Endothelial cell of umbilical vein (primary cell): ENCODE data around the gene CCK. TPM values are rescaled to one million over a fixed set of nuclear protein-coding genes. Genes with fewer than 3 reads are reported as not detected.

ENCODE experiments used
- BruUV-seq: library from RNA; stranded (reverse); fragments of 400-500 nt; replicated peaks from 2 replicates; lab custom pipeline; 2021; lab: Mats Ljungman, UMichigan
- CTCF ChIA-PET: fragments of 300-600, 350-600 bp; sonication (Branson Sonifier 250); formaldehyde crosslinking; loops from one replicate; lab custom pipeline; 2021; ENCODE audit warnings: antibody characterized with exemption, inconsistent platforms; lab: Charles Lee
- POLR2A ChIA-PET: fragments of 300-600, 350-600 bp; sonication (Branson Sonifier 250); formaldehyde crosslinking; loops from one replicate; lab custom pipeline; 2021; ENCODE audit warnings: antibody characterized with exemption, inconsistent platforms; lab: Charles Lee
- DNase-seq: peaks from one replicate; pipeline ENCODE4 v3.0.0-alpha.2; 2011; ENCODE audit warnings: low read depth, low spot score
- FAIRE-seq: peaks from 2 replicates; lab custom pipeline; 2011; peaks lifted over from hg19 to GRCh38; lab: Jason Lieb, UNC
- H2AFZ ChIP-seq: 2 replicates; pipeline ENCODE4 v1.6.0; 2012; ENCODE audit warnings: low read depth, low read length, control low read depth, inconsistent platforms
- H3K27ac ChIP-seq: 2 replicates; pipeline ENCODE4 v1.5.1; 2011; ENCODE audit warnings: low read depth, mild to moderate bottlenecking, control low read depth, low read length, moderate library complexity; ENCODE audit not compliant: insufficient read depth
- H3K27me3 ChIP-seq, 2 experiments: 2 replicates each; pipeline versions ENCODE4 v1.6.0 to v1.6.1; 2011; ENCODE audit warnings: low read length in 2 of 2, mixed read lengths in 1 of 2; ENCODE audit not compliant: control insufficient read depth in 2 of 2, insufficient read depth in 2 of 2
- H3K36me3 ChIP-seq, 2 experiments: 2 replicates in 1 of 2; 3 replicates in 1 of 2; pipeline ENCODE4 v1.5.1; 2011; ENCODE audit warnings: low read length in 2 of 2, mild to moderate bottlenecking in 1 of 2, moderate library complexity in 1 of 2; ENCODE audit not compliant: control insufficient read depth in 2 of 2, insufficient read depth in 2 of 2; ENCODE audit errors: extremely low read depth in 1 of 2
- H3K4me1 ChIP-seq: 3 replicates; pipeline ENCODE4 v1.5.1; 2011; ENCODE audit warnings: mild to moderate bottlenecking, low read length; ENCODE audit not compliant: control insufficient read depth, insufficient read depth; ENCODE audit errors: extremely low read depth
- H3K4me2 ChIP-seq: 2 replicates; pipeline ENCODE4 v1.6.1; 2011; ENCODE audit warnings: low read length, control low read depth, mixed read lengths; ENCODE audit not compliant: insufficient read depth
- H3K4me3 ChIP-seq, 3 experiments: fragments of 200-600 bp in 1 of 3; sonication (generic), shearing (Covaris generic) in 1 of 3; replicated peaks in 1 of 3; 2 replicates each; pipeline ENCODE4 v1.5.1; 2011 to 2016; ENCODE audit warnings: control low read depth in 3 of 3, low read length in 3 of 3, mild to moderate bottlenecking in 2 of 3, inconsistent platforms in 1 of 3, low read depth in 1 of 3, moderate library complexity in 1 of 3; ENCODE audit not compliant: insufficient read depth in 1 of 3
- H3K79me2 ChIP-seq: 2 replicates; pipeline ENCODE4 v1.6.0; 2012; ENCODE audit warnings: low read length, inconsistent platforms; ENCODE audit not compliant: control insufficient read depth, insufficient read depth
- H3K9ac ChIP-seq: replicated peaks from 2 replicates; pipeline ENCODE3; 2011; ENCODE audit warnings: low read length, control low read depth; ENCODE audit not compliant: insufficient read depth; ENCODE audit errors: extremely low read depth
- H3K9me1 ChIP-seq: replicated peaks from 3 replicates; pipeline ENCODE4 v1.6.0; 2011; ENCODE audit warnings: mild to moderate bottlenecking, low read length; ENCODE audit not compliant: control insufficient read depth, insufficient read depth; ENCODE audit errors: extremely low read depth
- H3K9me3 ChIP-seq: replicated peaks from 2 replicates; pipeline ENCODE4 v1.5.1; 2012; ENCODE audit warnings: low read length, inconsistent platforms; ENCODE audit not compliant: control insufficient read depth, insufficient read depth
- H4K20me1 ChIP-seq: replicated peaks from 2 replicates; pipeline ENCODE3; 2011; ENCODE audit warnings: mild to moderate bottlenecking, low read length; ENCODE audit not compliant: control insufficient read depth, insufficient read depth; ENCODE audit errors: extremely low read depth
- CTCF ChIP-seq, 2 donors: IDR thresholded peaks; 1 replicate in 1 of 2; 2 replicates in 1 of 2; pipeline ENCODE4 v1.5.1; 2011; ENCODE audit warnings: low read length in 2 of 2, mild to moderate bottlenecking in 2 of 2, moderate library complexity in 2 of 2, control low read depth in 1 of 2, inconsistent platforms in 1 of 2, low read depth in 1 of 2; ENCODE audit not compliant: insufficient read depth in 1 of 2; ENCODE audit errors: extremely low read depth in 1 of 2
- EZH2 ChIP-seq: IDR thresholded peaks from 2 replicates; pipeline ENCODE4 v1.6.1; 2012; ENCODE audit warnings: borderline replicate concordance, low read depth, mild to moderate bottlenecking, moderate library complexity, low read length, inconsistent platforms; ENCODE audit not compliant: severe bottlenecking
- FOS ChIP-seq: IDR thresholded peaks from 2 replicates; pipeline ENCODE4 v1.6.1; 2011; ENCODE audit warnings: mild to moderate bottlenecking, low read length, moderate library complexity, borderline replicate concordance; ENCODE audit not compliant: insufficient read depth
- GATA2 ChIP-seq: IDR thresholded peaks from 2 replicates; pipeline ENCODE4 v1.7.0; 2011; ENCODE audit warnings: low read depth, mild to moderate bottlenecking, moderate library complexity, mixed read lengths, low read length; ENCODE audit not compliant: insufficient read length, insufficient read depth
- JUN ChIP-seq: IDR thresholded peaks from 2 replicates; pipeline ENCODE4 v1.6.1; 2011; ENCODE audit warnings: borderline replicate concordance, low read depth; ENCODE audit not compliant: insufficient read length, insufficient read depth
- MAX ChIP-seq: IDR thresholded peaks from 2 replicates; pipeline ENCODE4 v1.6.1; 2011; ENCODE audit not compliant: insufficient read depth, insufficient read length
- MYC ChIP-seq: IDR thresholded peaks from one replicate; pipeline ENCODE4 v1.6.1; 2011; ENCODE audit warnings: mild to moderate bottlenecking, low read depth, low read length
- POLR2A ChIP-seq: IDR thresholded peaks from 2 replicates; pipeline ENCODE4 v1.6.1; 2012; ENCODE audit warnings: low read depth, mild to moderate bottlenecking, control low read depth, low read length
- POLR2AphosphoS5 ChIP-seq: IDR thresholded peaks from 2 replicates; pipeline ENCODE4 v1.6.1; 2012; ENCODE audit warnings: low read depth, mild to moderate bottlenecking, control low read depth, low read length, moderate library complexity; ENCODE audit not compliant: insufficient read depth
- dilution Hi-C: fragments of 300-500 bp; cut with MboI; formaldehyde crosslinking; loops from one replicate; pipeline ENCODE4 v1.15.0; 2019; ENCODE audit warnings: low sequenced_read_pairs; ENCODE audit not compliant: extremely low pct_ligation_motif_present
- intact Hi-C: fragments of 100-400 bp; cut with micrococcal nuclease; formaldehyde crosslinking; loops from one replicate; pipeline ENCODE4 v1.10.0; 2022
- polyA plus RNA-seq, 4 experiments: library from polyadenylated mRNA; depleted of rRNA in 3 of 4; stranded (reverse) in 3 of 4; unstranded in 1 of 4; fragments of >200 nt; gene quantifications; 2 replicates each; pipeline versions ENCODE4 v1.2.1 to v1.2.3, GENCODE V29; 2011 to 2012; ENCODE audit warnings: missing spikeins in 1 of 4
- total RNA-seq: library from RNA; stranded (reverse); gene quantifications from 2 replicates; pipeline ENCODE4 v1.2.3, GENCODE V29; 2021

The CCK gene
- total and polyA plus RNA-seq, 2 donors (not counting 3 experiments of a cell fraction or from before 2014, with no cell fraction given): not detected

GRCh38 chr3:42308651-42309050 lies 42.7 kb upstream of the CCK start:
- Histone ChIP-seq H2AFZ (no peak overlapping the region), H3K9ac (no peak overlapping the region), H3K4me2 (no peak overlapping the region), H3K27ac (no peak overlapping the region), H3K36me3 (no peaks in the 10 kb centered on the region), H3K9me1 (no peaks in the 10 kb centered on the region), H3K27me3 (peaks cover 0 to 2% of the 10 kb centered on the region in 2 experiments), H4K20me1 (no peaks in the 10 kb centered on the region), H3K4me1 (no peaks in the 10 kb centered on the region), H3K9me3 (no peaks in the 10 kb centered on the region), H3K4me3 (no peak overlapping the region), H3K79me2 (no peaks in the 10 kb centered on the region)
- DNase-seq: no peak
- dilution Hi-C loops: no loop called here
- BruUV-seq: no TSS peak
- ChIA-PET CTCF (no interaction called here), POLR2A (no interaction called here)
- intact Hi-C loops: no loop called here
- no peak for FAIRE-seq
- TF ChIP-seq POLR2A (no peak), POLR2AphosphoS5 (no peak), JUN (no peak), CTCF (IDR thresholded peaks at IDR 0.05; ENCODE audit: extremely low read depth in 1 of 2, insufficient read depth in 1 of 2, low read depth in 1 of 2, low read length in 2 of 2) (no peak), GATA2 (no peak), FOS (no peak), MYC (no peak), EZH2 (no peak), MAX (no peak)
